Pancreas (tissue), 10 donors: ENCODE data around the gene CYP2R1. TPM values are rescaled to one million over a fixed set of nuclear protein-coding genes. Genes with fewer than 3 reads are reported as not detected.

Experiments used
- ATAC-seq, 4 donors: fragments of 200-7000 bp; cut with Tn5 transposase; one replicate each; pipeline versions ENCODE4 v1.8.0 to v1.9.1; 2020; ENCODE audit warnings: mild to moderate bottlenecking in 4 of 4, moderate library complexity in 4 of 4
- DNase-seq, 6 donors: peaks; one replicate each; pipeline ENCODE4 v3.0.0-alpha.2; 2020
- FAIRE-seq: peaks from 2 replicates; lab custom pipeline; 2012; peaks lifted over from hg19 to GRCh38; lab: Jason Lieb, UNC
- H3K27ac ChIP-seq, 4 donors: fragments of 200-600 bp; sonication (generic); 1 replicate in 3 of 4; 2 replicates in 1 of 4; pipeline versions ENCODE4 v1.5.0 to v1.8.0; 2020
- H3K27me3 ChIP-seq, 4 donors: fragments of 200-600 bp; one replicate each; pipeline ENCODE4 v1.8.0; 2021
- H3K36me3 ChIP-seq, 3 donors: fragments of 200-600 bp; sonication (generic) in 1 of 3; one replicate each; pipeline versions ENCODE4 v1.5.0 to v1.8.0; 2020 to 2021
- H3K4me1 ChIP-seq, 3 donors: fragments of 200-600 bp; one replicate each; pipeline ENCODE4 v1.8.0; 2021
- H3K4me3 ChIP-seq, 4 donors: fragments of 200-600 bp; sonication (generic) in 2 of 4; one replicate each; pipeline versions ENCODE4 v1.5.0 to v1.8.0; 2020 to 2021
- H3K9me3 ChIP-seq, 4 donors: fragments of 200-600 bp; one replicate each; pipeline ENCODE4 v1.8.0; 2021
- CTCF ChIP-seq, 4 donors: fragments of 200-600 bp; sonication (generic) in 3 of 4; IDR thresholded peaks; one replicate each; pipeline versions ENCODE4 v1.5.0 to v1.8.0; 2021; ENCODE audit warnings: antibody characterized with exemption in 4 of 4
- WGBS, 2 donors: extraction: QIAGEN DNeasy Blood & Tissue Kit; methylation state at CpG; one replicate each; pipeline ENCODE4 v1.1.7; 2013; 5-methylcytosine and 5-hydroxymethylcytosine counted together
- intact Hi-C, 3 donors: fragments of 100-400 bp; cut with DNase I; formaldehyde crosslinking; loops; one replicate each; pipeline versions ENCODE4 v1.11.1 to v1.14.2; 2022
- polyA plus RNA-seq, 2 donors: library from polyadenylated mRNA; stranded (reverse); fragments of 200-250 nt; gene quantifications; one replicate each; pipeline ENCODE4 v1.2.3, GENCODE V29; 2013
- total RNA-seq, 6 donors: library from RNA; stranded (reverse); fragmentation: NEBNext Ultra II Directional in 4 of 6; extraction: Animal tissue kit (Norgen Biotek cat#: 25700) in 4 of 6; gene quantifications; one replicate each; pipeline versions ENCODE4 v1.2.1 to v1.2.4, GENCODE V29; 2021 to 2023
- donor health status: healthy with polysubstance abuse.
- donor health status: DM: no; HTN: no; CAD: no; lungs with moderate emphysema.
- donor health status: DM: no; HTN: no; CAD: no.
- donor health status: control.
- donor health status: control.
- donor health status: Bipolar disorder and iron deficiency.
- donor health status: DM: yes; HTN: yes; CAD: no.
- donor health status: DM: no; HTN: no; CAD: no.
- donor health status: DM: no; HTN: no; CAD: no.
- donor health status: DM: yes; HTN: yes; CAD: no.

Gene CYP2R1
- total and polyA plus RNA-seq, 8 donors: 5.0 to 33.0 (median 9.5) TPM

GRCh38 chr11:14898355-14898754 is 6.3 kb upstream of the CYP2R1 start:
- Histone ChIP-seq H3K27me3 (no peaks in the 10 kb centered on the region), H3K4me3 (no peak overlapping the region), H3K27ac (no peak overlapping the region), H3K4me1 (peaks cover 0 to 10% (median 7%) of the 10 kb centered on the region in 3 donors), H3K9me3 (no peaks in the 10 kb centered on the region), H3K36me3 (no peaks in the 10 kb centered on the region)
- intact Hi-C loops: no loop called here
- ATAC-seq: peak; percentile 17 to 58 (median 40)
- no peak for TF ChIP-seq CTCF (IDR thresholded peaks at IDR 0.05)
- FAIRE-seq: no peak
- WGBS, 2 donors: 81 to 84% methylated on average over 3 of the region's 3 CpGs
- DNase-seq: no peak

GRCh38 chr11:14894657-14895598 is 2.9 kb upstream of the CYP2R1 start:
- H3K4me3 ChIP-seq: no peak overlapping the region
- no peak overlapping the region for H3K27ac ChIP-seq
- H3K36me3 ChIP-seq: no peaks in the 10 kb centered on the region
- WGBS, 2 donors: 75 to 77% methylated on average over 5 of the region's 5 CpGs
- no peaks in the 10 kb centered on the region for H3K27me3 ChIP-seq
- no peak for ATAC-seq
- DNase-seq: peak in 1 of 6 donors; percentile 27
- intact Hi-C loops: no loop called here
- no peak for TF ChIP-seq CTCF (IDR thresholded peaks at IDR 0.05)
- no peaks in the 10 kb centered on the region for H3K9me3 ChIP-seq
- no peak for FAIRE-seq
- peaks cover 3 to 16% (median 7%) of the 10 kb centered on the region in 3 donors for H3K4me1 ChIP-seq

GRCh38 chr11:14892577-14892976 is 546 bp upstream of the CYP2R1 start:
- no peaks in the 10 kb centered on the region for H3K36me3 ChIP-seq
- FAIRE-seq: no peak
- WGBS, 2 donors: 46 to 58% methylated on average over 2 of the region's 2 CpGs
- no peak for ATAC-seq
- no peaks in the 10 kb centered on the region for H3K27me3 ChIP-seq
- peaks cover 0 to 11% (median 6%) of the 10 kb centered on the region in 3 donors for H3K4me1 ChIP-seq
- H3K27ac ChIP-seq: peak overlapping the region in 2 of 4 donors; percentile 94
- no peak for DNase-seq
- peak overlapping the region in 3 of 4 donors; percentile 69 to 79 (median 71) for H3K4me3 ChIP-seq
- no peaks in the 10 kb centered on the region for H3K9me3 ChIP-seq
- intact Hi-C loops: no loop called here
- no peak for TF ChIP-seq CTCF (IDR thresholded peaks at IDR 0.05)

- Histone ChIP-seq H3K36me3 (no peaks in the 10 kb centered on the region), H3K4me3 (peak overlapping the region; percentile 50 to 79 (median 70)), H3K27ac (peak overlapping the region; percentile 87 to 94 (median 93)), H3K4me1 (peaks cover 0 to 21% (median 6%) of the 10 kb centered on the region in 3 donors), H3K27me3 (no peaks in the 10 kb centered on the region), H3K9me3 (no peaks in the 10 kb centered on the region)
- 1% methylated on average over 66 to 67 of the region's 67 CpGs for WGBS, 2 donors
- no peak for FAIRE-seq
- peak; percentile 84 to 93 (median 88) for ATAC-seq
- peak; percentile 83 to 97 (median 90) for DNase-seq
- intact Hi-C loops: no loop called here
- TF ChIP-seq CTCF (IDR thresholded peaks at IDR 0.05): no peak
Observed at GRCh38 chr11:14891143-14892035, 642 bp downstream of the CYP2R1 start.
